HG02970 (cell line): Measurements from ENCODE around the gene COMMD2.

ENCODE experiments used
- ATAC-seq: cut with Tn5 transposase; IDR thresholded peaks from one replicate; pipeline ENCODE4 v1.9.1; 2021; ENCODE audit warnings: mild to moderate bottlenecking, moderate library complexity, moderate number of reproducible peaks; ENCODE audit not compliant: unreplicated experiment, low FRiP score

The COMMD2 gene

GRCh38 chr3:149752051-149752787 lies at the start of gene COMMD2:
Gene COMMD2, minus strand, starts transcription at chr3:149752489. Its CDS starts 45 bp downstream, at chr3:149752444.
- ATAC-seq, result peak; percentile 97

- ATAC-seq, result no peak
These were observed 49.4 kb upstream of the COMMD2 start for GRCh38 chr3:149801639-149802038.

GRCh38 chr3:149801195-149801594 lies 48.9 kb upstream of the COMMD2 start:
- ATAC-seq, result no peak

- no peak for ATAC-seq
These were observed 48.4 kb upstream of the COMMD2 start for GRCh38 chr3:149800693-149801092.

GRCh38 chr3:149796026-149796425 lies 43.7 kb upstream of the COMMD2 start:
- no peak for ATAC-seq

- ATAC-seq, result no peak
These were observed 40.4 kb upstream of the COMMD2 start, which contains the start of gene ANKUB1 for GRCh38 chr3:149792452-149793270. Gene ANKUB1, minus strand, starts transcription at chr3:149792554. Its CDS starts 188 bp downstream, at chr3:149792366.

- ATAC-seq, result no peak
These were observed 38.4 kb upstream of the COMMD2 start for GRCh38 chr3:149790698-149791097.

- no peak for ATAC-seq
These were observed 38.0 kb upstream of the COMMD2 start for GRCh38 chr3:149790268-149790667.

GRCh38 chr3:149784064-149784704 lies 31.9 kb upstream of the COMMD2 start:
- no peak for ATAC-seq

- no peak for ATAC-seq
These were observed 31.3 kb upstream of the COMMD2 start for GRCh38 chr3:149783576-149783975.

- ATAC-seq, result no peak
These were observed 29.5 kb upstream of the COMMD2 start for GRCh38 chr3:149781741-149782140.

- ATAC-seq, result no peak
These were observed 28.9 kb upstream of the COMMD2 start for GRCh38 chr3:149781211-149781610.

GRCh38 chr3:149777414-149778214 lies 25.3 kb upstream of the COMMD2 start:
- no peak for ATAC-seq

- ATAC-seq, result no peak
These were observed 23.9 kb upstream of the COMMD2 start for GRCh38 chr3:149776170-149776569.

- ATAC-seq, result no peak
These were observed 20.6 kb upstream of the COMMD2 start for GRCh38 chr3:149772861-149773260.

- no peak for ATAC-seq
These were observed 19.5 kb upstream of the COMMD2 start for GRCh38 chr3:149771652-149772271.

GRCh38 chr3:149770246-149770645 lies 18.0 kb upstream of the COMMD2 start:
- no peak for ATAC-seq

- no peak for ATAC-seq
These were observed 16.4 kb upstream of the COMMD2 start for GRCh38 chr3:149768704-149769103.

GRCh38 chr3:149767720-149768119 lies 15.4 kb upstream of the COMMD2 start:
- ATAC-seq, result no peak
